PC-9 (cell line): ENCODE results near the gene ERP29. TPM values are rescaled to one million over a fixed set of nuclear protein-coding genes. Genes with fewer than 3 reads are reported as not detected.

Experiments
- BruUV-seq: library from RNA; stranded (reverse); fragments of 400-500 nt; replicated peaks from 2 replicates; lab custom pipeline; 2021; lab: Mats Ljungman, UMichigan
- CTCF ChIA-PET: fragments of 300-600 bp; sonication (Branson Sonifier 250); formaldehyde crosslinking; loops from one replicate; lab custom pipeline; 2022; ENCODE audit warnings: antibody characterized with exemption; lab: Charles Lee
- POLR2A ChIA-PET: fragments of 300-600 bp; sonication (Branson Sonifier 250); formaldehyde crosslinking; loops from one replicate; lab custom pipeline; 2022; ENCODE audit warnings: antibody characterized with exemption; ENCODE audit not compliant: unreplicated experiment; lab: Charles Lee
- DNase-seq, 2 experiments: peaks; one replicate each; pipeline versions ENCODE4 v3.0.0 to v3.0.0-alpha.2; 2015 to 2022; ENCODE audit warnings: mixed read lengths in 1 of 2
- H2AFZ ChIP-seq: fragments of 200-600 bp; sonication (generic); 2 replicates; pipeline ENCODE4 v1.8.1; 2017; ENCODE audit warnings: antibody characterized with exemption
- H3F3A ChIP-seq: fragments of 200-600 bp; sonication (generic); 2 replicates; pipeline ENCODE4 v1.8.1; 2017; ENCODE audit warnings: antibody characterized with exemption, mild to moderate bottlenecking, low read depth; ENCODE audit not compliant: insufficient read depth
- H3K27ac ChIP-seq: fragments of 200-600 bp; sonication (generic); 2 replicates; pipeline ENCODE4 v1.6.1; 2016; ENCODE audit warnings: mixed run types
- H3K27me3 ChIP-seq: fragments of 200-600 bp; sonication (generic); 2 replicates; pipeline ENCODE4 v1.6.1; 2016; ENCODE audit warnings: low read depth, mixed run types; ENCODE audit not compliant: insufficient read depth
- H3K36me3 ChIP-seq: fragments of 200-600 bp; sonication (generic); 2 replicates; pipeline ENCODE4 v1.6.1; 2016; ENCODE audit warnings: low read depth, mixed run types
- H3K4me1 ChIP-seq: fragments of 200-600 bp; sonication (generic); replicated peaks from 2 replicates; pipeline ENCODE4 v1.6.1; 2016; ENCODE audit warnings: mixed run types; ENCODE audit not compliant: insufficient read depth
- H3K4me2 ChIP-seq: fragments of 200-600 bp; sonication (generic); 2 replicates; pipeline ENCODE4 v1.6.1; 2017; ENCODE audit warnings: mixed run types
- H3K4me3 ChIP-seq: fragments of 200-600 bp; sonication (generic); 2 replicates; pipeline ENCODE4 v1.6.1; 2016; ENCODE audit warnings: mixed run types
- H3K79me2 ChIP-seq: fragments of 200-600 bp; sonication (generic); 2 replicates; pipeline ENCODE4 v1.6.1; 2017; ENCODE audit warnings: low read depth, mixed run types
- H3K9me2 ChIP-seq: fragments of 200-600 bp; sonication (generic); 2 replicates; pipeline ENCODE4 v1.8.1; 2017; ENCODE audit warnings: mild to moderate bottlenecking; ENCODE audit not compliant: insufficient read depth
- H3K9me3 ChIP-seq: fragments of 200-600 bp; sonication (generic); 2 replicates; pipeline ENCODE4 v1.8.1; 2016; ENCODE audit warnings: low read depth; ENCODE audit not compliant: insufficient read depth
- H4K20me1 ChIP-seq: fragments of 200-600 bp; sonication (generic); 2 replicates; pipeline ENCODE4 v1.8.1; 2017; ENCODE audit not compliant: insufficient read depth
- EZH2 ChIP-seq: fragments of 200-600 bp; sonication (generic); IDR thresholded peaks from 2 replicates; pipeline ENCODE4 v1.8.0; 2017; ENCODE audit warnings: antibody characterized with exemption, low read depth
- intact Hi-C: fragments of 100-400 bp; cut with micrococcal nuclease; formaldehyde crosslinking; loops from one replicate; pipeline ENCODE4 v1.10.0; 2022; ENCODE audit not compliant: unreplicated experiment
- total RNA-seq: library from RNA; stranded (reverse); gene quantifications from 2 replicates; pipeline ENCODE4 v1.2.3, GENCODE V29; 2021
- TF ChIP-seq, protein P1 (sequence below): fragments of 200-600 bp; sonication (generic); conservative IDR thresholded peaks from 2 replicates; pipeline ENCODE4 v1.6.1; 2017; ENCODE audit warnings: mixed run types, antibody characterized with exemption, mild to moderate bottlenecking, moderate library complexity

Gene ERP29
- total RNA-seq, 1 experiment from 2014 or later = 131 TPM

DNA sequence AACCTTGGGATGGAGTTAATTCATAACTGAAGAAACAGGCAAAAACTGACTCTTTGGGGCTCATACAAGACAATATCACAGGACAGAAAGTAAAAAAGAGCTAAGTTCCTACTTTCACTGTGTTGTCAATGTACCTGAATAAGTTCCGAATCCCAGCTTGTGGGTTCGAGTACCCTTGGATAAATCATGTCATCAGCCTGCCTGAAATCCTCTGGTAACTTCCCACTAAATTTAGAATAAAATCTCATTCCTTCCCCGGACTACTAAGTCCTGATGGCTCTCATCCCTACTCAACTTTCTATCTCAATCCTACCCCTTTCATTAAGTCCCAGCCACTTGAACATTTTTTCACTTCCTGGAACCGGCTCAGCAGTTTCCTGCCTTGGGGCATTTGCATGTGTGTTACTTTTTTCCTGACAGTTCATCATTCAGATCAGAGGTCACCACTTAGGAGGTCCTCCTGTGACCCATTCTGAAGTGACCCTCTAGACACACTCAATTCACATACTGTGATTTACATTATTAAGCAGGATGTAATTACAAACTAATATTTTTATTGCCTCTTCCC lies 12.7 kb downstream of the ERP29 start:
- Histone ChIP-seq H2AFZ (no peak overlapping the region), H4K20me1 (peaks cover 36% of the 10 kb centered on the region), H3K36me3 (peaks cover 21% of the 10 kb centered on the region), H3F3A (peaks cover 71% of the 10 kb centered on the region), H3K27ac (peak overlapping the region; percentile 20; the same call in 1 of the 2 replicates), H3K79me2 (peaks cover 4% of the 10 kb centered on the region), H3K4me2 (no peak overlapping the region), H3K9me2 (no peaks in the 10 kb centered on the region), H3K4me3 (no peak overlapping the region), H3K9me3 (no peaks in the 10 kb centered on the region), H3K27me3 (no peaks in the 10 kb centered on the region), H3K4me1 (no peaks in the 10 kb centered on the region)
- TF ChIP-seq, protein P1, sequence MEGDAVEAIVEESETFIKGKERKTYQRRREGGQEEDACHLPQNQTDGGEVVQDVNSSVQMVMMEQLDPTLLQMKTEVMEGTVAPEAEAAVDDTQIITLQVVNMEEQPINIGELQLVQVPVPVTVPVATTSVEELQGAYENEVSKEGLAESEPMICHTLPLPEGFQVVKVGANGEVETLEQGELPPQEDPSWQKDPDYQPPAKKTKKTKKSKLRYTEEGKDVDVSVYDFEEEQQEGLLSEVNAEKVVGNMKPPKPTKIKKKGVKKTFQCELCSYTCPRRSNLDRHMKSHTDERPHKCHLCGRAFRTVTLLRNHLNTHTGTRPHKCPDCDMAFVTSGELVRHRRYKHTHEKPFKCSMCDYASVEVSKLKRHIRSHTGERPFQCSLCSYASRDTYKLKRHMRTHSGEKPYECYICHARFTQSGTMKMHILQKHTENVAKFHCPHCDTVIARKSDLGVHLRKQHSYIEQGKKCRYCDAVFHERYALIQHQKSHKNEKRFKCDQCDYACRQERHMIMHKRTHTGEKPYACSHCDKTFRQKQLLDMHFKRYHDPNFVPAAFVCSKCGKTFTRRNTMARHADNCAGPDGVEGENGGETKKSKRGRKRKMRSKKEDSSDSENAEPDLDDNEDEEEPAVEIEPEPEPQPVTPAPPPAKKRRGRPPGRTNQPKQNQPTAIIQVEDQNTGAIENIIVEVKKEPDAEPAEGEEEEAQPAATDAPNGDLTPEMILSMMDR = no peak
- no peak for TF ChIP-seq EZH2
- intact Hi-C loops = loop anchor here (5.0 kb wide), 1 partner anchor 79 kb away; no protein-coding TSS in a partner anchor
- CTCF ChIA-PET = no interaction called here
- no peak for DNase-seq
- BruUV-seq = no TSS peak
- POLR2A ChIA-PET = no interaction called here

DNA sequence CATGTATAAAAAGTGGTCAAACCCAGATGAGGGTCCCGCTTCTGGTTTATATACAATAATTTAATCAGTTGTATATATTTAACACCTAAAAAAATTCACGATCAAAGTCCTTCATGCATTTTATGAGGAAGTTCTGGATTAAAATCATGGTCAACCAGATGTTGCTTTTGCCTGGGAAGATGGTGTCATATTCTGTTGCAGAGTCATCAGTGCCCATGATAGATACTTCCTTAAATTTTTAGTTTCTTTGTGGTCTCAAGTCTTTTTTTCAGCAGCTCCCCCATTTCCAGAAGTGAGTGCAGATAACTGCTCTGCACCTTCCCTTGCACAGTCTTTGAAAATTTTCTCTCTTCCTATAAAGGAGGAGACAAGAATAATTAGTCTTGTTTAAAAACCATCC lies 16.1 kb downstream of the ERP29 start:
- ChIA-PET CTCF (no interaction called here), POLR2A (no interaction called here)
- no TSS peak for BruUV-seq

GRCh38 chr12:112031472-112031871 lies 18.2 kb downstream of the ERP29 start:
- intact Hi-C loops = no loop called here
- peaks cover 49% of the 10 kb centered on the region for H3F3A ChIP-seq
- H3K4me2 ChIP-seq = no peak overlapping the region
- peaks cover 26% of the 10 kb centered on the region for H4K20me1 ChIP-seq
- H3K4me1 ChIP-seq = no peaks in the 10 kb centered on the region
- no peaks in the 10 kb centered on the region for H3K27me3 ChIP-seq
- ChIA-PET POLR2A (no interaction called here), CTCF (no interaction called here)
- H2AFZ ChIP-seq = no peak overlapping the region
- no peak overlapping the region for H3K27ac ChIP-seq
- no peak for DNase-seq
- BruUV-seq = no TSS peak
- H3K79me2 ChIP-seq = no peaks in the 10 kb centered on the region
- H3K4me3 ChIP-seq = no peak overlapping the region
- no peaks in the 10 kb centered on the region for H3K9me3 ChIP-seq
- no peaks in the 10 kb centered on the region for H3K9me2 ChIP-seq
- no peak for TF ChIP-seq EZH2
- TF ChIP-seq, protein P1 = no peak
- peaks cover 39% of the 10 kb centered on the region for H3K36me3 ChIP-seq

More for the DNA sequence above, 16.1 kb downstream of the ERP29 start:
- peaks cover 64% of the 10 kb centered on the region for H3F3A ChIP-seq
- H3K9me2 ChIP-seq = no peaks in the 10 kb centered on the region
- H3K4me1 ChIP-seq = no peaks in the 10 kb centered on the region
- no peak overlapping the region for H3K4me2 ChIP-seq
- H3K27ac ChIP-seq = no peak overlapping the region
- no peaks in the 10 kb centered on the region for H3K79me2 ChIP-seq
- intact Hi-C loops = loop anchor here (5.0 kb wide), 1 partner anchor 82 kb away; no protein-coding TSS in a partner anchor
- H2AFZ ChIP-seq = no peak overlapping the region
- H3K4me3 ChIP-seq = no peak overlapping the region
- peaks cover 25% of the 10 kb centered on the region for H4K20me1 ChIP-seq
- DNase-seq = no peak
- TF ChIP-seq, protein P1 = no peak
- no peak for TF ChIP-seq EZH2
- no peaks in the 10 kb centered on the region for H3K9me3 ChIP-seq
- H3K36me3 ChIP-seq = peaks cover 35% of the 10 kb centered on the region
- no peaks in the 10 kb centered on the region for H3K27me3 ChIP-seq
